GM12875 (cell line): ENCODE results near the gene IFIT3.
A peak's percentile ranks its signal among the peaks of the same experiment; 100 is the strongest.

ENCODE experiments used
- H3K4me3 ChIP-seq: one replicate; pipeline ENCODE4 v1.5.1; 2011; ENCODE audit warnings: low read depth, low read length, control low read depth
- CTCF ChIP-seq: IDR thresholded peaks from 2 replicates; pipeline ENCODE4 v1.5.1; 2011; ENCODE audit warnings: low read depth, mild to moderate bottlenecking, control low read depth, inconsistent platforms, low read length, moderate library complexity, borderline replicate concordance; ENCODE audit not compliant: insufficient read depth

The IFIT3 gene

GRCh38 chr10:89327803-89328441 is at the start of gene IFIT3:
IFIT3 (plus strand) TSS chr10:89327997; CDS start chr10:89328074, 77 bp downstream.
- peak within 1 kb of the TSS; percentile 6 for H3K4me3 ChIP-seq
- no peak for TF ChIP-seq CTCF

- no peak overlapping the region for H3K4me3 ChIP-seq
- no peak for TF ChIP-seq CTCF
Measured at GRCh38 chr10:89278034-89278535, 49.7 kb upstream of the IFIT3 start.

GRCh38 chr10:89278900-89279392 is 48.9 kb upstream of the IFIT3 start:
- TF ChIP-seq CTCF, result no peak
- H3K4me3 ChIP-seq, result no peak overlapping the region

- TF ChIP-seq CTCF, result no peak
- no peak overlapping the region for H3K4me3 ChIP-seq
Measured at GRCh38 chr10:89279421-89279869, 48.4 kb upstream of the IFIT3 start.

- no peak for TF ChIP-seq CTCF
- H3K4me3 ChIP-seq, result no peak overlapping the region
Measured at GRCh38 chr10:89280508-89280907, 47.3 kb upstream of the IFIT3 start.

- no peak overlapping the region for H3K4me3 ChIP-seq
- TF ChIP-seq CTCF, result no peak
Measured at GRCh38 chr10:89281606-89282395, 46.0 kb upstream of the IFIT3 start.
